Progenitor cell of endocrine pancreas (in vitro differentiated cells): ENCODE results near the gene AK8. TPM values are rescaled to one million over a fixed set of nuclear protein-coding genes. Genes with fewer than 3 reads are reported as not detected.
A peak's percentile ranks its signal among the peaks of the same experiment; 100 is the strongest.

Source experiments
- DNase-seq: peaks from one replicate; pipeline ENCODE4 v3.0.0; 2021; ENCODE audit warnings: low spot score; ENCODE audit not compliant: unreplicated experiment
- H3K27ac Mint-ChIP-seq: 2 replicates; pipeline ENCODE4 v1.8.0; 2021; ENCODE audit warnings: mild to moderate bottlenecking, moderate library complexity, mixed read lengths
- H3K27me3 Mint-ChIP-seq: 2 replicates; pipeline ENCODE4 v1.8.0; 2021; ENCODE audit warnings: mixed read lengths
- H3K36me3 Mint-ChIP-seq: 2 replicates; pipeline ENCODE4 v1.8.0; 2022; ENCODE audit warnings: mixed read lengths; ENCODE audit not compliant: insufficient read depth
- H3K4me1 Mint-ChIP-seq: 2 replicates; pipeline ENCODE4 v1.8.0; 2021; ENCODE audit warnings: low read depth, mixed read lengths
- H3K4me3 Mint-ChIP-seq: 2 replicates; pipeline ENCODE4 v1.8.0; 2021; ENCODE audit warnings: low read depth, mild to moderate bottlenecking, moderate library complexity, mixed read lengths
- H3K9me3 Mint-ChIP-seq: 2 replicates; pipeline ENCODE4 v1.8.0; 2021; ENCODE audit warnings: low read depth, mixed read lengths
- total RNA-seq: library from RNA; stranded (reverse); gene quantifications from 2 replicates; pipeline ENCODE4 v1.2.1, GENCODE V29; 2021
- TF ChIP-seq, protein P1 (sequence below): fragments of 200-600 bp; sonication (generic); IDR thresholded peaks from one replicate; pipeline ENCODE4 v1.5.0; 2021; ENCODE audit warnings: antibody characterized with exemption, mild to moderate bottlenecking; ENCODE audit not compliant: unreplicated experiment

The AK8 gene
- total RNA-seq, 1 donor from 2014 or later = 1.9 TPM

DNA sequence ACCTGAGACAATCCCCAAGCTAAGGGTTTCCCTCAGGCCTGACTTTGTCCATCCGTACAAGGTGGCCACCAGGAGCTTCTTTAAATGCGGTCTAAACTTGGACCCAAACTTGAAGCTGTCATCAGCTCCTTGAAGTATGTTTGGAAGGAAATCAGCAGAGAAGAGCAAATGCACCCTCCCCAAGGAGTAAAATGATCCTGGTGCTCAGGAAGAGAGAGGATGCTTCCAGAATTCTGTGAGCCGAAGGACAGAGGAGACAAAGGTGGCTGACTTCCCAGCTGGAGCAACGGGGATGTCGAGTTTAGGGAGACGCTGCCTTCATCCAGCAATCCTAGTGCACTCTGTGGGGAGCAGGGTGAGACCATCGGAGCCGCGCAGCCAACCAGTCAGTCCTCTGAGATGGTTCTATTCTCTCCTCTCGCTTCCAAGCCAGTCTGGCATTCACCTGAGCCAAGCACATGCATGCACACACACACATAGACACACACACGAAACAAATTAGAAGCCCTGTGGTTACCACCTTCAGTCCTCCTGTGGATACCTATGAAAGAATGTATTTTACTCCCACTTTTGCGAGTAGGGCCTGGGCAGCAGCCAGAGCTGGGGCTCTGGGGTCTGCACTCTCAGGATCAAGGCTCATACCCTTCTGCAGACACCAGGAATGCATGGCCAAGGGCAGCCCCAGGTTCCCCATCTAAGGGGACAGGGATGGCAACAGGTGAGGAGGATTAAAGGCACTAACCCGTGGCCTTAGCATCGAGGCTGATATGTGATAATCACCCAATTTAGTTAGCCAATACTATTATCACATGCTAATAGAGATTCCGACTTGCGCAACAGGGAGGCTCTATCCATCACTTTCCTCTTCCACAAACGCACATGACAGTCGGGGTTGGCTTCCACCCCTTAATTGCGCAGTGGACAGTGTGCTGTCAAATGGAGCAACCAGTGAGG, 132.1 kb downstream of the AK8 start:
- no peak overlapping the region for H3K4me3 Mint-ChIP-seq
- no peak overlapping the region for H3K27ac Mint-ChIP-seq
- TF ChIP-seq, protein P1, sequence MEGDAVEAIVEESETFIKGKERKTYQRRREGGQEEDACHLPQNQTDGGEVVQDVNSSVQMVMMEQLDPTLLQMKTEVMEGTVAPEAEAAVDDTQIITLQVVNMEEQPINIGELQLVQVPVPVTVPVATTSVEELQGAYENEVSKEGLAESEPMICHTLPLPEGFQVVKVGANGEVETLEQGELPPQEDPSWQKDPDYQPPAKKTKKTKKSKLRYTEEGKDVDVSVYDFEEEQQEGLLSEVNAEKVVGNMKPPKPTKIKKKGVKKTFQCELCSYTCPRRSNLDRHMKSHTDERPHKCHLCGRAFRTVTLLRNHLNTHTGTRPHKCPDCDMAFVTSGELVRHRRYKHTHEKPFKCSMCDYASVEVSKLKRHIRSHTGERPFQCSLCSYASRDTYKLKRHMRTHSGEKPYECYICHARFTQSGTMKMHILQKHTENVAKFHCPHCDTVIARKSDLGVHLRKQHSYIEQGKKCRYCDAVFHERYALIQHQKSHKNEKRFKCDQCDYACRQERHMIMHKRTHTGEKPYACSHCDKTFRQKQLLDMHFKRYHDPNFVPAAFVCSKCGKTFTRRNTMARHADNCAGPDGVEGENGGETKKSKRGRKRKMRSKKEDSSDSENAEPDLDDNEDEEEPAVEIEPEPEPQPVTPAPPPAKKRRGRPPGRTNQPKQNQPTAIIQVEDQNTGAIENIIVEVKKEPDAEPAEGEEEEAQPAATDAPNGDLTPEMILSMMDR = no peak
- peaks cover 10% of the 10 kb centered on the region for H3K4me1 Mint-ChIP-seq
- H3K36me3 Mint-ChIP-seq = peaks cover 1% of the 10 kb centered on the region
- no peaks in the 10 kb centered on the region for H3K9me3 Mint-ChIP-seq
- no peak for DNase-seq
- H3K27me3 Mint-ChIP-seq = peaks cover 61% of the 10 kb centered on the region

DNA sequence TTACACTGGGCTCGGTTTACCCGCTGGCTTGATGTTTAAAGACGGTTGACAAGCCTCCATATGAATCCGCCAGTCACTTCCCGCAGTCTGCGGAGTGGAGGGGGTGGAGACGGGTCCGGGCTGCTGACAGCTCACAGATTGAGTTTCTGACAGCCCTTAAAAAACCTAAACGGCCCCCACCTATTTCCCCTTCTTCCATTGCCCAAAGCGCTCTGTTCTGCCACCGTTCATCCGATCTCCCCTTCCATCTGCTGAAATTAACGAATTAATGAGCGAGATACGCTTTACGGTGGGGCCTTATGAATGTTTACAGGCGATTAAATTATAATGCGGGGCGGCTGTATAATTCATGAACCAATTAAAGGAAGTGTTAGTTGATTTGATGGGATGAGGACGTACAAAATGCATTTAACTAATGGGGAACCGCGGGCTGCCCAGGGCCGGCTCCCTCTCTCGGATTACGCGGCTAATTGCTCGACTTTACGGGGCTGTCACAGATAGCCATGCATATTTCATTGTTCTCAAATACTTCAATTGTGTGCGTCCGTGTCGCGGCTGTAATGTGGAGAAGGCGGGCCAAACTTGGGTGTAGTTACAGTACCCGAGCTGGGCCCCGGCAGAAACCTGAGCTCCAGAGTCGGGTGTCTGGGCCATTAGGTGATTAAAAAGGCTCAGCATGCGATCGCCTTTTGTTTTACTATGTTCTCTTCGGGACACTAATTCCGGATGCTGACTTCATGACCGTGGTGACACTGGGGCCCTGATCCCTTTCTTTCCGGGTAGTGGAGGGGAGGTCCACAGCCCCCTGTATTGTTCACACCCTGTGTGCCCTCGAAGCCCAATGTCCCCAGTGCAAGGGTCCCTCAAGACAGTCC, 133.0 kb downstream of the AK8 start:
- Mint-ChIP-seq H3K36me3 (peaks cover 1% of the 10 kb centered on the region), H3K4me3 (peak overlapping the region; percentile 63), H3K9me3 (no peaks in the 10 kb centered on the region), H3K4me1 (peaks cover 10% of the 10 kb centered on the region), H3K27me3 (peaks cover 61% of the 10 kb centered on the region), H3K27ac (no peak overlapping the region)
- DNase-seq = no peak
- TF ChIP-seq, protein P1 = no peak

DNA sequence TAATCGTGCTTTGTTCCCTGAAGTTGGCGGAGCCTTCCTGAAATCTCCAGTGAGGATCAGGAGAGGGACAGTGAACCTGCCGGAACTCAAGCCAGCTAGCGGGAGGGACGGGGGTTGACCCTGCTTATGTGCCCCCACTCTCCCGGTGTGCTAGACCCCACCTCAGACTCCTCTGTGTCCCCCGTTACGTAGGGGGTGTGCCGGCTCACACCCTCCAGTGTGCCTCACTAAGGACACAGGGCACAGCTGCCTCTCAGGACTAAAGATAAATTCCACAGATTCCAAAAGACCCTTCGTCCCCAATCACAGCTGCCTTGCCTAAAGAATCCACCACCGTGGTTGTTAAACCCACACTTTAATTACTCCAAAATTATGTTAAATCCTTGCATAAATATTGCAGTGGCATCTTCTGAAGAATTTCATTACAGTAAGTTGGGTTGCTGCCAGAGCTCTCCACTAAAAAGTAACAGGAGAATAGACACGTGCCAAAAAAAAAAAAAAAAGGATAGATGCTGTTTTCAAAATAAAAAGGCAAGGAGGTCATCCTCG, 134.1 kb downstream of the AK8 start:
- H3K4me3 Mint-ChIP-seq = peak overlapping the region; percentile 11
- TF ChIP-seq, protein P1 = no peak
- no peak overlapping the region for H3K27ac Mint-ChIP-seq
- DNase-seq = no peak
- peaks cover 61% of the 10 kb centered on the region for H3K27me3 Mint-ChIP-seq
- H3K36me3 Mint-ChIP-seq = peaks cover 1% of the 10 kb centered on the region
- H3K4me1 Mint-ChIP-seq = peaks cover 11% of the 10 kb centered on the region
- no peaks in the 10 kb centered on the region for H3K9me3 Mint-ChIP-seq

DNA sequence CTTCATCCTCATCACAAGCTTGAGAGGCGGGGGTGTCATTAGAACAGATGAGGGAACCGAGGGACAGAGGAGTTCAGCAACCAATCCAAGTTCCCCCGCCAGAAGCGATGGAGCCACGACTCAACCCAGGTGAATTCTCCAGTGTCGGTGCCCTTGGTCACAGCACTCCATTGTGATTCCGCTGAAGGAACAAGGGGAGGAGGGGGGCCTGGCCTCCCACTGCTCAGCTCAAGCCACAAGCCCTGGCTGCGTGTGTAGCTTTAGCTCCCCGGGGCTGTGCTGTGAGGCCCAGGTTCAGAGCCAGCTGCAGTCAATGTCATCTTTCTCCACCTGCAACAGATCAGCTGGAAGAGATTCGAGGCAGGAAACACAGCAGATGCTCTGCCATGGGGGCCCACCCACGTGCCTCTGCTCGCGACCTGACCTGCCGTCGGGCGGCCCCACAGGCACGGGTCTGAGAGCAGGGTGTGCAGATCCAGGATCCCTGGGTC, 135.2 kb downstream of the AK8 start:
- Mint-ChIP-seq H3K4me1 (peaks cover 10% of the 10 kb centered on the region), H3K27me3 (peaks cover 59% of the 10 kb centered on the region), H3K9me3 (no peaks in the 10 kb centered on the region), H3K36me3 (peaks cover 1% of the 10 kb centered on the region), H3K4me3 (no peak overlapping the region), H3K27ac (no peak overlapping the region)
- DNase-seq = no peak
- TF ChIP-seq, protein P1 = no peak
